ENCODE data around the gene SLITRK2. TPM values are rescaled to one million over a fixed set of nuclear protein-coding genes. Genes with fewer than 3 reads are reported as not detected.

Gene SLITRK2
- polyA plus RNA-seq, 1 donor (not counting 4 experiments of a cell fraction or from before 2014, with no cell fraction given) = not detected

GRCh38 chrX:145792281-145792680, 25.3 kb upstream of the SLITRK2 start:
- DNase-seq (ENCODE audit: low read depth, low spot score) (no peak), FAIRE-seq (no peak)
- H3K27me3 ChIP-seq (ENCODE audit: control insufficient read depth, extremely low read depth, insufficient read depth, low read length) = no peaks in the 10 kb centered on the region
- H3K9me3 ChIP-seq (ENCODE audit: control insufficient read depth, low read depth, low read length) = no peaks in the 10 kb centered on the region
- no peaks in the 10 kb centered on the region for H3K36me3 ChIP-seq (ENCODE audit: control insufficient read depth in 2 of 2, extremely low read depth in 1 of 2, insufficient read depth in 2 of 2, low read length in 2 of 2)
- H3K9ac ChIP-seq (ENCODE audit: control insufficient read depth, extremely low read depth, insufficient read depth, low read length) = no peak overlapping the region
- H2AFZ ChIP-seq (ENCODE audit: control insufficient read depth, low read length) = no peak overlapping the region
- H3K4me1 ChIP-seq (ENCODE audit: control insufficient read depth, extremely low read depth, insufficient read depth, low read length) = no peaks in the 10 kb centered on the region
- H3K9me1 ChIP-seq (ENCODE audit: control insufficient read depth, extremely low read depth, insufficient read depth, low read length) = no peaks in the 10 kb centered on the region
- no peak overlapping the region for H3K4me2 ChIP-seq (ENCODE audit: control insufficient read depth, extremely low read depth, insufficient read depth, low read depth, low read length)
- H3K27ac ChIP-seq (ENCODE audit: control insufficient read depth, insufficient read depth, low read length) = no peak overlapping the region
- dilution Hi-C loops (cut with MboI; ENCODE audit: extremely low pct_ligation_motif_present, low sequenced_read_pairs) = no loop called here
- TF ChIP-seq CTCF (optimal IDR thresholded peaks at IDR 0.05 in 1 of 3, IDR thresholded peaks at IDR 0.05 in 1 of 3, conservative IDR thresholded peaks at IDR 0.05 in 1 of 3; ENCODE audit: extremely low read depth in 1 of 3, insufficient read depth in 2 of 3, low read length in 3 of 3) (no peak), EZH2 (IDR thresholded peaks at IDR 0.05; ENCODE audit: low read length) (no peak)
- H3K4me3 ChIP-seq (ENCODE audit: control insufficient read depth in 2 of 3, extremely low read depth in 1 of 3, insufficient read depth in 2 of 3, low read depth in 1 of 3, low read length in 3 of 3) = no peak overlapping the region
- no peaks in the 10 kb centered on the region for H3K79me2 ChIP-seq (ENCODE audit: control insufficient read depth, insufficient read depth, low read length)
- no peaks in the 10 kb centered on the region for H4K20me1 ChIP-seq (ENCODE audit: control insufficient read depth, extremely low read depth, insufficient read depth, low read length)

- H3K27me3 ChIP-seq (ENCODE audit: control insufficient read depth, extremely low read depth, insufficient read depth, low read length) = no peaks in the 10 kb centered on the region
- no peak for DNase-seq (ENCODE audit: low read depth, low spot score)
- H3K27ac ChIP-seq (ENCODE audit: control insufficient read depth, insufficient read depth, low read length) = no peak overlapping the region
- no peak overlapping the region for H2AFZ ChIP-seq (ENCODE audit: control insufficient read depth, low read length)
- H3K79me2 ChIP-seq (ENCODE audit: control insufficient read depth, insufficient read depth, low read length) = no peaks in the 10 kb centered on the region
- no peak overlapping the region for H3K9ac ChIP-seq (ENCODE audit: control insufficient read depth, extremely low read depth, insufficient read depth, low read length)
- H3K4me1 ChIP-seq (ENCODE audit: control insufficient read depth, extremely low read depth, insufficient read depth, low read length) = no peaks in the 10 kb centered on the region
- H3K9me3 ChIP-seq (ENCODE audit: control insufficient read depth, low read depth, low read length) = no peaks in the 10 kb centered on the region
- no peaks in the 10 kb centered on the region for H4K20me1 ChIP-seq (ENCODE audit: control insufficient read depth, extremely low read depth, insufficient read depth, low read length)
- dilution Hi-C loops (cut with MboI; ENCODE audit: extremely low pct_ligation_motif_present, low sequenced_read_pairs) = no loop called here
- no peaks in the 10 kb centered on the region for H3K9me1 ChIP-seq (ENCODE audit: control insufficient read depth, extremely low read depth, insufficient read depth, low read length)
- H3K36me3 ChIP-seq (ENCODE audit: control insufficient read depth in 2 of 2, extremely low read depth in 1 of 2, insufficient read depth in 2 of 2, low read length in 2 of 2) = no peaks in the 10 kb centered on the region
- H3K4me3 ChIP-seq (ENCODE audit: control insufficient read depth in 2 of 3, extremely low read depth in 1 of 3, insufficient read depth in 2 of 3, low read depth in 1 of 3, low read length in 3 of 3) = no peak overlapping the region
- no peak overlapping the region for H3K4me2 ChIP-seq (ENCODE audit: control insufficient read depth, extremely low read depth, insufficient read depth, low read depth, low read length)
- TF ChIP-seq EZH2 (IDR thresholded peaks at IDR 0.05; ENCODE audit: low read length) (no peak), CTCF (optimal IDR thresholded peaks at IDR 0.05 in 1 of 3, IDR thresholded peaks at IDR 0.05 in 1 of 3, conservative IDR thresholded peaks at IDR 0.05 in 1 of 3; ENCODE audit: extremely low read depth in 1 of 3, insufficient read depth in 2 of 3, low read length in 3 of 3) (no peak)
- FAIRE-seq = no peak
These were observed 14.1 kb upstream of the SLITRK2 start for GRCh38 chrX:145803508-145803907.

Data from keratinocyte (primary cell).